IMR-90 (cell line): ENCODE results near the gene SFSWAP. TPM values are rescaled to one million over a fixed set of nuclear protein-coding genes. Genes with fewer than 3 reads are reported as not detected.

Source experiments
- ATAC-seq: fragments of 200-7000 bp; cut with Tn5 transposase; 2 replicates; pipeline ENCODE4 v1.9.1; 2020; ENCODE audit warnings: low read depth, mild to moderate bottlenecking, moderate library complexity
- BruUV-seq: library from RNA; stranded (reverse); fragments of 400-500 nt; replicated peaks from 2 replicates; lab custom pipeline; 2021; lab: Mats Ljungman, UMichigan
- CTCF ChIA-PET: fragments of 300-600 bp; formaldehyde crosslinking; extraction: SDS; loops from one replicate; lab custom pipeline; 2021; ENCODE audit warnings: antibody characterized with exemption; lab: Yijun Ruan, JAX
- POLR2A ChIA-PET: fragments of 300-600 bp; sonication (Branson Sonifier 250); formaldehyde crosslinking; loops from one replicate; lab custom pipeline; 2022; ENCODE audit warnings: antibody characterized with exemption; ENCODE audit not compliant: unreplicated experiment; lab: Charles Lee
- DNase-seq: peaks from one replicate; pipeline ENCODE4 v3.0.0; 2013
- H2AFZ ChIP-seq: replicated peaks from 2 replicates; pipeline ENCODE3; 2013; ENCODE audit warnings: low read length, mild to moderate bottlenecking; ENCODE audit not compliant: poor library complexity
- H2AK5ac ChIP-seq: 2 replicates; pipeline ENCODE4 v1.6.1; 2013; ENCODE audit warnings: low read depth, low read length, inconsistent platforms
- H2AK9ac ChIP-seq: replicated peaks from 2 replicates; pipeline ENCODE3; 2013; ENCODE audit warnings: mild to moderate bottlenecking, low read depth, low read length, moderate library complexity; ENCODE audit not compliant: poor library complexity
- H2BK120ac ChIP-seq: 2 replicates; pipeline ENCODE4 v1.6.1; 2013; ENCODE audit warnings: low read depth, low read length, inconsistent platforms
- H2BK15ac ChIP-seq: 3 replicates; pipeline ENCODE4 v1.6.1; 2013; ENCODE audit warnings: low read depth, low read length, inconsistent platforms
- H2BK20ac ChIP-seq: 2 replicates; pipeline ENCODE4 v1.6.1; 2013; ENCODE audit warnings: low read depth, mild to moderate bottlenecking, inconsistent platforms, low read length, moderate library complexity
- H2BK5ac ChIP-seq: 2 replicates; pipeline ENCODE4 v1.6.1; 2013; ENCODE audit warnings: mild to moderate bottlenecking, low read depth, low read length, inconsistent platforms; ENCODE audit not compliant: poor library complexity, severe bottlenecking
- H3K14ac ChIP-seq: replicated peaks from 2 replicates; pipeline ENCODE4 v1.6.1; 2013; ENCODE audit warnings: low read depth, low read length, inconsistent platforms
- H3K18ac ChIP-seq: 2 replicates; pipeline ENCODE4 v1.6.1; 2013; ENCODE audit warnings: low read depth, low read length, control low read depth
- H3K23ac ChIP-seq: 2 replicates; pipeline ENCODE4 v1.6.1; 2013; ENCODE audit warnings: low read depth, low read length, inconsistent platforms
- H3K27ac ChIP-seq: 2 replicates; pipeline ENCODE4 v1.5.1; 2013; ENCODE audit warnings: mild to moderate bottlenecking, control low read depth, low read length; ENCODE audit not compliant: insufficient read depth
- H3K27me3 ChIP-seq: 2 replicates; pipeline ENCODE4 v1.6.1; 2013; ENCODE audit warnings: low read length; ENCODE audit not compliant: control insufficient read depth, insufficient read depth
- H3K36me3 ChIP-seq: 2 replicates; pipeline ENCODE4 v1.6.1; 2013; ENCODE audit warnings: low read length, mixed read lengths; ENCODE audit not compliant: control insufficient read depth, insufficient read depth
- H3K4ac ChIP-seq: 2 replicates; pipeline ENCODE4 v1.6.1; 2013; ENCODE audit warnings: low read depth, low read length, inconsistent platforms
- H3K4me1 ChIP-seq: 2 replicates; pipeline ENCODE4 v1.6.1; 2013; ENCODE audit warnings: low read length, mixed read lengths; ENCODE audit not compliant: control insufficient read depth, insufficient read depth
- H3K4me2 ChIP-seq: 2 replicates; pipeline ENCODE4 v1.6.1; 2013; ENCODE audit warnings: low read depth, mild to moderate bottlenecking, control low read depth, low read length, moderate library complexity
- H3K4me3 ChIP-seq: 2 replicates; pipeline ENCODE4 v1.5.1; 2013; ENCODE audit warnings: low read depth, mild to moderate bottlenecking, control low read depth, low read length, moderate library complexity; ENCODE audit not compliant: insufficient read depth
- H3K56ac ChIP-seq: 2 replicates; pipeline ENCODE4 v1.6.1; 2013; ENCODE audit warnings: low read length, inconsistent platforms; ENCODE audit not compliant: insufficient read depth; ENCODE audit errors: extremely low read depth
- H3K79me1 ChIP-seq, 2 experiments: 2 replicates each; pipeline ENCODE4 v1.6.1; 2013; ENCODE audit warnings: low read length in 2 of 2, inconsistent platforms in 1 of 2, low read depth in 1 of 2
- H3K9ac ChIP-seq: 2 replicates; pipeline ENCODE4 v1.6.1; 2013; ENCODE audit warnings: low read depth, low read length, control low read depth
- H3K9me1 ChIP-seq: 2 replicates; pipeline ENCODE4 v1.6.1; 2013; ENCODE audit warnings: low read length, inconsistent platforms; ENCODE audit not compliant: insufficient read depth
- H3K9me3 ChIP-seq: 2 replicates; pipeline ENCODE4 v1.6.1; 2013; ENCODE audit warnings: low read length; ENCODE audit not compliant: control insufficient read depth, insufficient read depth
- H4K20me1 ChIP-seq: 2 replicates; pipeline ENCODE4 v1.6.1; 2013; ENCODE audit warnings: low read length, inconsistent platforms; ENCODE audit not compliant: insufficient read depth
- H4K5ac ChIP-seq: 2 replicates; pipeline ENCODE4 v1.6.1; 2013; ENCODE audit warnings: mild to moderate bottlenecking, low read depth, low read length, control low read depth
- H4K8ac ChIP-seq, 2 experiments: 2 replicates each; pipeline ENCODE4 v1.6.1; 2013; ENCODE audit warnings: low read depth in 2 of 2, low read length in 2 of 2, control low read depth in 1 of 2, inconsistent platforms in 1 of 2
- H4K91ac ChIP-seq: 2 replicates; pipeline ENCODE4 v1.6.1; 2013; ENCODE audit warnings: low read depth, low read length, inconsistent platforms; ENCODE audit not compliant: insufficient read depth
- BHLHE40 ChIP-seq: fragments of 150-350 bp; IDR thresholded peaks from 2 replicates; pipeline ENCODE4 v1.6.1; 2016; ENCODE audit warnings: mild to moderate bottlenecking, low read depth, low read length
- CEBPB ChIP-seq: IDR thresholded peaks from 2 replicates; pipeline ENCODE4 v1.6.1; 2012; ENCODE audit warnings: low read depth, low read length, improper control_type of control experiment
- CHD1 ChIP-seq: IDR thresholded peaks from 2 replicates; pipeline ENCODE4 v1.6.1; 2012; ENCODE audit warnings: low read depth, low read length, improper control_type of control experiment
- FOS ChIP-seq: fragments of 150-350 bp; IDR thresholded peaks from 2 replicates; pipeline ENCODE4 v1.6.1; 2016; ENCODE audit warnings: low read depth, low read length
- MAFK ChIP-seq: IDR thresholded peaks from 2 replicates; pipeline ENCODE4 v1.6.1; 2012; ENCODE audit warnings: low read depth, low read length, improper control_type of control experiment
- MAZ ChIP-seq: IDR thresholded peaks from 2 replicates; pipeline ENCODE4 v1.6.1; 2012; ENCODE audit warnings: low read depth, mild to moderate bottlenecking, low read length, improper control_type of control experiment, moderate library complexity, borderline replicate concordance
- MXI1 ChIP-seq: IDR thresholded peaks from 2 replicates; pipeline ENCODE4 v1.6.1; 2012; ENCODE audit warnings: low read depth, mild to moderate bottlenecking, low read length, moderate library complexity, borderline replicate concordance
- NFE2L2 ChIP-seq: fragments of 150-350 bp; IDR thresholded peaks from 2 replicates; pipeline ENCODE4 v1.6.1; 2016; ENCODE audit warnings: low read depth, mild to moderate bottlenecking, low read length
- POLR2A ChIP-seq: IDR thresholded peaks from 2 replicates; pipeline ENCODE4 v1.6.1; 2012; ENCODE audit warnings: mild to moderate bottlenecking, low read depth, low read length
- RAD21 ChIP-seq: IDR thresholded peaks from 2 replicates; pipeline ENCODE4 v1.6.1; 2012; ENCODE audit warnings: low read length, improper control_type of control experiment
- RCOR1 ChIP-seq: IDR thresholded peaks from 2 replicates; pipeline ENCODE4 v1.6.1; 2012; ENCODE audit warnings: mild to moderate bottlenecking, low read length, improper control_type of control experiment; ENCODE audit not compliant: insufficient replicate concordance
- RFX5 ChIP-seq: IDR thresholded peaks from 2 replicates; pipeline ENCODE4 v1.8.0; 2012; ENCODE audit warnings: low read depth, mild to moderate bottlenecking, low read length, moderate library complexity
- SMC3 ChIP-seq: fragments of 150-350 bp; IDR thresholded peaks from 2 replicates; pipeline ENCODE4 v1.6.1; 2016; ENCODE audit warnings: low read depth, mild to moderate bottlenecking, antibody characterized with exemption, low read length, moderate library complexity
- WGBS, 2 experiments: methylation state at CpG; one replicate each; pipeline versions ENCODE4 v1.1.5 to v1.1.7; 2013; ENCODE audit warnings: missing lambda C conversion rate in 2 of 2; ENCODE audit not compliant: insufficient read length in 1 of 2; ENCODE audit errors: extremely low coverage in 2 of 2; 5-methylcytosine and 5-hydroxymethylcytosine counted together
- dilution Hi-C: fragments of 300-500 bp; cut with HindIII; formaldehyde crosslinking; loops from one replicate; pipeline ENCODE4 v1.14.3; 2018; ENCODE audit warnings: low sequenced_read_pairs; ENCODE audit not compliant: unreplicated experiment
- in situ Hi-C: fragments of 300-500 bp; cut with MboI; formaldehyde crosslinking; loops from 3 replicates; pipeline ENCODE4 v1.14.3; 2019; ENCODE audit warnings: low sequenced_read_pairs, inconsistent platforms, mixed read lengths
- intact Hi-C: fragments of 100-400 bp; cut with micrococcal nuclease; formaldehyde crosslinking; loops from 2 replicates; pipeline ENCODE4 v1.10.0; 2022
- polyA plus RNA-seq, 3 experiments: library from polyadenylated mRNA; depleted of rRNA; stranded (reverse); fragments of >200 nt; gene quantifications; 2 replicates each; pipeline ENCODE4 v1.2.3, GENCODE V29; 2012; ENCODE audit warnings: low replicate concordance in 1 of 3
- total RNA-seq: library from RNA; depleted of rRNA; stranded (reverse); fragments of >200 nt; gene quantifications from 2 replicates; pipeline ENCODE4 v1.2.3, GENCODE V29; 2012
- TF ChIP-seq, protein P1 (sequence below): fragments of 150-350 bp; IDR thresholded peaks from 2 replicates; pipeline ENCODE4 v1.6.1; 2016; ENCODE audit warnings: low read depth, mild to moderate bottlenecking, low read length, moderate library complexity, borderline replicate concordance
- TF ChIP-seq, protein P2 (sequence below): fragments of 150-350 bp; IDR thresholded peaks from 2 replicates; pipeline ENCODE4 v1.6.1; 2017; ENCODE audit warnings: mild to moderate bottlenecking, antibody characterized with exemption, low read length, low read depth
- TF ChIP-seq, protein P3 (sequence below): conservative IDR thresholded peaks from 2 replicates; pipeline ENCODE4 v1.5.1; 2012; ENCODE audit warnings: mild to moderate bottlenecking, low read depth, low read length, improper control_type of control experiment

The SFSWAP gene
- total and polyA plus RNA-seq, 2 of the 4 experiments (the other 2 are of a cell fraction): 19.7 to 22.4 TPM

DNA sequence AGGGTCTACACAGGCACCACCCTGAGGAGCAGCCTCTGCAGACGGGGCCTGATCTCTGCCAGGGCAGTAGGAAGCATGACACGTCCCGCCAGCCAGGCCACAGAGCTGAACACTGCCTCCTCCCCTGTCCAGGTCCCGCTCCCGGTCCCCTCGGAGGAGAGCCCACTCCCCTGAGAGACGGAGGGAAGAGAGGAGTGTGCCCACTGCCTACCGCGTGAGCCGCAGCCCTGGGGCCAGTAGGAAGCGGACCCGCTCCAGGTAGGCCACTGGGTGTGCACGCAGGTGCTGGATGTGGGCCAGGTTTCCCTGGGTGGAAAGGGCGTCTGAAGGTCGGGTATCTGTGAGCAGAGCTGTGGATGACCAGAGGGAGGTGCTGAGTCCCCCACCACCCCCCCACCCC lies 75.4 kb downstream of the SFSWAP start:
- Histone ChIP-seq H3K18ac (no peak overlapping the region), H2AK5ac (no peak overlapping the region), H3K9me3 (no peaks in the 10 kb centered on the region), H3K27me3 (no peaks in the 10 kb centered on the region), H2BK5ac (no peak overlapping the region), H2BK15ac (no peak overlapping the region), H3K36me3 (peaks cover 38% of the 10 kb centered on the region), H3K23ac (no peak overlapping the region), H3K9ac (no peak overlapping the region), H4K8ac (no peak overlapping the region), H3K4me2 (no peak overlapping the region), H3K27ac (no peak overlapping the region), H3K4me3 (no peak overlapping the region), H2BK20ac (no peak overlapping the region), H3K9me1 (peaks cover 7% of the 10 kb centered on the region), H3K79me1 (peaks cover 7 to 32% of the 10 kb centered on the region in 2 experiments; a peak in 2 of 4 replicates), H3K14ac (no peak overlapping the region), H4K5ac (no peak overlapping the region), H2BK120ac (no peak overlapping the region), H3K4ac (no peak overlapping the region; the same call in 1 of the 2 replicates), H2AFZ (no peak overlapping the region), H4K91ac (no peak overlapping the region; the same call in 1 of the 2 replicates), H4K20me1 (peaks cover 5% of the 10 kb centered on the region; the same call in 1 of the 2 replicates), H2AK9ac (no peak overlapping the region), H3K4me1 (peaks cover 5% of the 10 kb centered on the region; the same call in 1 of the 2 replicates), H3K56ac (no peak overlapping the region)
- DNase-seq (no peak), ATAC-seq (no peak)
- dilution Hi-C loops: no loop called here
- in situ Hi-C loops: no loop called here
- CTCF ChIA-PET: no interaction called here
- TF ChIP-seq CHD1 (no peak), MAFK (no peak), RFX5 (no peak), RCOR1 (no peak), CEBPB (no peak), BHLHE40 (no peak), RAD21 (no peak), MXI1 (no peak), NFE2L2 (no peak), FOS (no peak), POLR2A (no peak), MAZ (no peak), SMC3 (no peak)
- TF ChIP-seq, protein P1, sequence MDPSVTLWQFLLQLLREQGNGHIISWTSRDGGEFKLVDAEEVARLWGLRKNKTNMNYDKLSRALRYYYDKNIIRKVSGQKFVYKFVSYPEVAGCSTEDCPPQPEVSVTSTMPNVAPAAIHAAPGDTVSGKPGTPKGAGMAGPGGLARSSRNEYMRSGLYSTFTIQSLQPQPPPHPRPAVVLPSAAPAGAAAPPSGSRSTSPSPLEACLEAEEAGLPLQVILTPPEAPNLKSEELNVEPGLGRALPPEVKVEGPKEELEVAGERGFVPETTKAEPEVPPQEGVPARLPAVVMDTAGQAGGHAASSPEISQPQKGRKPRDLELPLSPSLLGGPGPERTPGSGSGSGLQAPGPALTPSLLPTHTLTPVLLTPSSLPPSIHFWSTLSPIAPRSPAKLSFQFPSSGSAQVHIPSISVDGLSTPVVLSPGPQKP: no peak
- TF ChIP-seq, protein P2, sequence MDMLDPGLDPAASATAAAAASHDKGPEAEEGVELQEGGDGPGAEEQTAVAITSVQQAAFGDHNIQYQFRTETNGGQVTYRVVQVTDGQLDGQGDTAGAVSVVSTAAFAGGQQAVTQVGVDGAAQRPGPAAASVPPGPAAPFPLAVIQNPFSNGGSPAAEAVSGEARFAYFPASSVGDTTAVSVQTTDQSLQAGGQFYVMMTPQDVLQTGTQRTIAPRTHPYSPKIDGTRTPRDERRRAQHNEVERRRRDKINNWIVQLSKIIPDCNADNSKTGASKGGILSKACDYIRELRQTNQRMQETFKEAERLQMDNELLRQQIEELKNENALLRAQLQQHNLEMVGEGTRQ: no peak
- TF ChIP-seq, protein P3, sequence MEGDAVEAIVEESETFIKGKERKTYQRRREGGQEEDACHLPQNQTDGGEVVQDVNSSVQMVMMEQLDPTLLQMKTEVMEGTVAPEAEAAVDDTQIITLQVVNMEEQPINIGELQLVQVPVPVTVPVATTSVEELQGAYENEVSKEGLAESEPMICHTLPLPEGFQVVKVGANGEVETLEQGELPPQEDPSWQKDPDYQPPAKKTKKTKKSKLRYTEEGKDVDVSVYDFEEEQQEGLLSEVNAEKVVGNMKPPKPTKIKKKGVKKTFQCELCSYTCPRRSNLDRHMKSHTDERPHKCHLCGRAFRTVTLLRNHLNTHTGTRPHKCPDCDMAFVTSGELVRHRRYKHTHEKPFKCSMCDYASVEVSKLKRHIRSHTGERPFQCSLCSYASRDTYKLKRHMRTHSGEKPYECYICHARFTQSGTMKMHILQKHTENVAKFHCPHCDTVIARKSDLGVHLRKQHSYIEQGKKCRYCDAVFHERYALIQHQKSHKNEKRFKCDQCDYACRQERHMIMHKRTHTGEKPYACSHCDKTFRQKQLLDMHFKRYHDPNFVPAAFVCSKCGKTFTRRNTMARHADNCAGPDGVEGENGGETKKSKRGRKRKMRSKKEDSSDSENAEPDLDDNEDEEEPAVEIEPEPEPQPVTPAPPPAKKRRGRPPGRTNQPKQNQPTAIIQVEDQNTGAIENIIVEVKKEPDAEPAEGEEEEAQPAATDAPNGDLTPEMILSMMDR: no peak
- 100% methylated on average over 4 of the region's 15 CpGs; no CpG with 5 or more reads in 1 of the 2 experiments for WGBS, 2 experiments
- POLR2A ChIA-PET: no interaction called here
- BruUV-seq: no TSS peak
- intact Hi-C loops: no loop called here
